GM18498 (cell line): ENCODE data around the gene PRKAR1B.

Experiments used
- ATAC-seq: cut with Tn5 transposase; IDR thresholded peaks from one replicate; pipeline ENCODE4 v1.9.1; 2021; ENCODE audit warnings: mild to moderate bottlenecking, moderate library complexity; ENCODE audit not compliant: unreplicated experiment

Gene PRKAR1B

DNA sequence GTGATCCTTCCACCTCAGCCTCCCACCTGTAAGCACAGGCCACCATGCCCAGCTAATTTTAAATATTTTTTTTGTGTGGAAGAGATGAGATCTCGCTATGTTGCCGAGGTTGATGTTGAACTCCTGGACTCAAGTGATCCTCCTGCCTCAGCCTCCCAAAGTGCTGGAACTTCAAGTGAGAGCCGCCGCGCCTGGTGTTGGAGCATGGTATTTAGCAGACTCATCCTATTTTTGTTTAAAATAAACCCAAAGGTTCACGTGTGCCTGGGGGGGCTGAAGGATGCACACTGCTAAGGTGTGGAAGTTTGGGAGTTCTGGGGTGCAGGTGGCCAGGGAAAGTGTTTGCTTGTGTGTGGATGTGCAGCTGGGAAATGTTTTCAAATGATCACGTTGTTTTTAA, 225.6 kb downstream of the PRKAR1B start:
- no peak for ATAC-seq

DNA sequence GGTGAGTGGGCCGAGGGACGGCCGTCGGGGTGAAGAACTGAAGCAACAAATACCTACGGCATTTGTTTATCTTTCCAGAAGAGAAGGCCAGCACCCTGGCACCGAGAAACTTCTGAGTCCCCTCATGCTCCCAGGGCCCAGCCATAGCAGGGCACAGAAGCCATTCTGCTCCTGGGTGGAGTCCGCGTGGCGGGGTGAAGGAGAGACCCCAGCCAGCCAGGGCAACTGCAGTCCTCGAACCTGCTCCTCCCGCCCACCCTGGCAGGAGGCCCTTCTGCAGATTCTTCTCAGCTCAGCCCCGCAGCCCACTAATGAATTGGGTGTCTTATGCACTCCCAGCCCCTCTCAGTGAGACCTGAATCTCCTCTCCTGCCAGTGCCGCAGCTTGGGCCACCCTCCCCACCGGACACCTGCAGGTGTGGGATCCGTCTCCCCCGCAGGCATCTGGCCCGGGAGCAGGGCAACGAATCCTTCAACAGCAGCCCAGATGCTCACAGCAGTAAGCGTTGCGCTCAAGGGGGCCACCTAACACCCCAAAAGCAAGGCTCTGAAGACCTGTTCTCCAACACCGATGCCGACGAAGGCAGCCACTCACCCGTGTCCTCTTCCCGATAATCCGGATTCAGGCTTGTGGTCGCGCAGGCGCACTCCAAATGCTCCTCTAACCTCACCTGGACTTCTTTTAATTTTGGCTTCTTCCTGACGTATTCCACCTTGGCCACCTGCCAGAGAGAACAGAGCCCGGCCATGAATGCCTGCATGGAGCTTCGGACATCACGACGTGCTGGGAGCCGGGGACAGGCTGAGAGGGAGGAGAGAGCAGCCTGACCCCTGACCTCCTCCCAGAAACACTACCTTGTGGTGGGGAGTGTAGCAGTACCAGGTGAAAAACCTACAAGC, 226.3 kb downstream of the PRKAR1B start:
- ATAC-seq, result no peak

DNA sequence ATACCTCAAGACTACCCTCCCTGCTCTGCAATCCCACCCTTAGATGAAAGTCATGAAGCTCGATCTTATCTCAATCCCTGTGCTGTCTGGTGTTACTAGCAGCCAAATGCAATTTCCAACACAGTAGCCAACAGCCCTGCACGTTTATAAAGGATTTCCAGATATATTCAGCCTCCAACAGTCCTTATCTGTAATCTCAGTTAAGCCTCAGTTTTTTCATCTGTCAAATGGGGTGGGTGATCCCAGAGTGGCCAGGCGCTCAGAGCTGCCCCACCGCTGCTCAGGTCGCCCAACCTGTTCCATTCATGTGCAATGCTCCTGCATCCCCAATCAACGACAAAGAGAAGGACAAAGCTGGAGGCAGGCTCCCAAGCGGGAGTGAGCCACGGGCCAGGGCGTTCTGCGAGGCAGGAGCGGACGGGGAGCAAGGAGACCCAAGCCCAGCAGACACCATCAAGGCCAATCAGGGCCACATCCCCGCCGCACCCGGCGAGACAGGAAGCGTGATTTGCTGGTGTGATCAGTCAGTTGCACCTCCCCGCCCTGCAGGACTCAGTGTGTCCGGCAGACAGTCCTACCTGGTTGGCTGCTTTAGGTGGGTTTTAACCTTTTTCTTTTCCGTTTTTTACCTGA, 227.1 kb downstream of the PRKAR1B start:
- no peak for ATAC-seq
